Uterus (tissue), 2 donors: ENCODE data around the gene KIAA1217.

Source experiments
- POLR2A ChIP-seq, 2 donors: fragments of 450-650 bp; IDR thresholded peaks; one replicate each; pipeline ENCODE4 v1.6.1; 2016; ENCODE audit warnings: antibody characterized with exemption in 2 of 2, mild to moderate bottlenecking in 1 of 2, moderate library complexity in 1 of 2
- TF ChIP-seq, protein P1 (sequence below), 4 experiments: fragments of 200-600 bp in 2 of 4; fragments of 450-650 bp in 2 of 4; sonication (generic) in 2 of 4; IDR thresholded peaks; one replicate each; pipeline ENCODE4 v1.5.1; 2016 to 2019; ENCODE audit warnings: antibody characterized with exemption in 4 of 4, mild to moderate bottlenecking in 2 of 4, moderate library complexity in 1 of 4

DNA sequence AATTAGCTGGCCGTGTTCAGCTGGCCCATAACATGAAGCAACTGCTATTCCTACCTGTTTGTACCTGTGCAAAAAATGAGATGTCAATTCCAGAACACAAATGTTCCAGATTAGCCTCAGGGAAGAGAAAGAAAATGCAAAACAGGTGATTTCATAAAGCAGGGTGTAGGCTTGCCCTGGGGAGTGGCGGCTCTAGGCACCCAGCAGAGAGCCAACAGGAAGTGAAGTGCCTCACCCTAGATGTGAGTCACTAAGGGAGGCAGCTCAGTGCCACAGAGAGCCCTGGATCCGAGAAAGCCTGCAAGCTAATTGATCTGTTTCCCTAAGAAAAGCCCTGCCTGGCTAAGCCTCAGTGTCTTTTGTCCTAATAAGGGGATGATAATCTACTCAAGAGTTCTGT is 274.8 kb downstream of the KIAA1217 start:
- TF ChIP-seq, protein P1, sequence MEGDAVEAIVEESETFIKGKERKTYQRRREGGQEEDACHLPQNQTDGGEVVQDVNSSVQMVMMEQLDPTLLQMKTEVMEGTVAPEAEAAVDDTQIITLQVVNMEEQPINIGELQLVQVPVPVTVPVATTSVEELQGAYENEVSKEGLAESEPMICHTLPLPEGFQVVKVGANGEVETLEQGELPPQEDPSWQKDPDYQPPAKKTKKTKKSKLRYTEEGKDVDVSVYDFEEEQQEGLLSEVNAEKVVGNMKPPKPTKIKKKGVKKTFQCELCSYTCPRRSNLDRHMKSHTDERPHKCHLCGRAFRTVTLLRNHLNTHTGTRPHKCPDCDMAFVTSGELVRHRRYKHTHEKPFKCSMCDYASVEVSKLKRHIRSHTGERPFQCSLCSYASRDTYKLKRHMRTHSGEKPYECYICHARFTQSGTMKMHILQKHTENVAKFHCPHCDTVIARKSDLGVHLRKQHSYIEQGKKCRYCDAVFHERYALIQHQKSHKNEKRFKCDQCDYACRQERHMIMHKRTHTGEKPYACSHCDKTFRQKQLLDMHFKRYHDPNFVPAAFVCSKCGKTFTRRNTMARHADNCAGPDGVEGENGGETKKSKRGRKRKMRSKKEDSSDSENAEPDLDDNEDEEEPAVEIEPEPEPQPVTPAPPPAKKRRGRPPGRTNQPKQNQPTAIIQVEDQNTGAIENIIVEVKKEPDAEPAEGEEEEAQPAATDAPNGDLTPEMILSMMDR (IDR thresholded peaks at IDR 0.05), result no peak
- no peak for TF ChIP-seq POLR2A (IDR thresholded peaks at IDR 0.05)
